RWPE2 (cell line): ENCODE data around the gene PPP1R1B.
A peak's percentile ranks its signal among the peaks of the same experiment; 100 is the strongest.

Experiments
- ATAC-seq: fragments of 200-7000 bp; cut with Tn5 transposase; 3 replicates; pipeline ENCODE4 v1.9.1; 2021; ENCODE audit warnings: low read depth
- DNase-seq: peaks from one replicate; pipeline ENCODE4 v3.0.0-alpha.2; 2020; ENCODE audit warnings: low spot score
- H3K27ac ChIP-seq: fragments of 450-650 bp; 2 replicates; pipeline ENCODE4 v1.5.1; 2017; ENCODE audit warnings: mild to moderate bottlenecking; ENCODE audit not compliant: poor library complexity, severe bottlenecking
- H3K27me3 ChIP-seq: fragments of 250-450 bp; sonication (Bioruptor Pico); 2 replicates; pipeline ENCODE4 v1.5.1; 2021; ENCODE audit warnings: mild to moderate bottlenecking, moderate library complexity; ENCODE audit not compliant: insufficient read depth, poor library complexity, severe bottlenecking
- H3K36me3 ChIP-seq: fragments of 250-450 bp; sonication (Bioruptor Pico); 2 replicates; pipeline ENCODE4 v1.5.1; 2020; ENCODE audit warnings: low read depth, mild to moderate bottlenecking, moderate library complexity
- H3K4me1 ChIP-seq: fragments of 250-450 bp; sonication (Bioruptor Pico); 2 replicates; pipeline ENCODE4 v1.5.1; 2021; ENCODE audit warnings: mild to moderate bottlenecking, moderate library complexity; ENCODE audit not compliant: insufficient read depth, poor library complexity, severe bottlenecking
- H3K4me3 ChIP-seq: fragments of 250-450 bp; sonication (Bioruptor Pico); 2 replicates; pipeline ENCODE4 v1.5.1; 2021; ENCODE audit warnings: mild to moderate bottlenecking, moderate library complexity; ENCODE audit not compliant: severe bottlenecking
- H3K9me3 ChIP-seq: fragments of 250-450 bp; sonication (Bioruptor Pico); 2 replicates; pipeline ENCODE4 v1.5.1; 2021; ENCODE audit warnings: mild to moderate bottlenecking, moderate library complexity; ENCODE audit not compliant: severe bottlenecking
- CTCF ChIP-seq: fragments of 450-650 bp; IDR thresholded peaks from one replicate; pipeline ENCODE4 v1.5.1; 2017; ENCODE audit warnings: mild to moderate bottlenecking, moderate library complexity; ENCODE audit not compliant: poor library complexity, severe bottlenecking

The PPP1R1B gene

GRCh38 chr17:39662551-39663339, 36.0 kb downstream of the PPP1R1B start:
- DNase-seq (no peak), ATAC-seq (no peak)
- Histone ChIP-seq H3K27me3 (no peaks in the 10 kb centered on the region), H3K36me3 (no peaks in the 10 kb centered on the region; the same call in 1 of the 2 replicates), H3K4me1 (no peaks in the 10 kb centered on the region), H3K9me3 (no peaks in the 10 kb centered on the region), H3K27ac (no peak overlapping the region), H3K4me3 (no peak overlapping the region)
- TF ChIP-seq CTCF, result no peak

- no peak for DNase-seq
- Histone ChIP-seq H3K4me3 (no peak overlapping the region), H3K9me3 (no peaks in the 10 kb centered on the region), H3K4me1 (no peaks in the 10 kb centered on the region), H3K27ac (no peak overlapping the region), H3K36me3 (no peaks in the 10 kb centered on the region; the same call in 1 of the 2 replicates), H3K27me3 (no peaks in the 10 kb centered on the region)
- ATAC-seq, result no peak
- no peak for TF ChIP-seq CTCF
Measured at GRCh38 chr17:39663340-39663687, 36.6 kb downstream of the PPP1R1B start.

DNA sequence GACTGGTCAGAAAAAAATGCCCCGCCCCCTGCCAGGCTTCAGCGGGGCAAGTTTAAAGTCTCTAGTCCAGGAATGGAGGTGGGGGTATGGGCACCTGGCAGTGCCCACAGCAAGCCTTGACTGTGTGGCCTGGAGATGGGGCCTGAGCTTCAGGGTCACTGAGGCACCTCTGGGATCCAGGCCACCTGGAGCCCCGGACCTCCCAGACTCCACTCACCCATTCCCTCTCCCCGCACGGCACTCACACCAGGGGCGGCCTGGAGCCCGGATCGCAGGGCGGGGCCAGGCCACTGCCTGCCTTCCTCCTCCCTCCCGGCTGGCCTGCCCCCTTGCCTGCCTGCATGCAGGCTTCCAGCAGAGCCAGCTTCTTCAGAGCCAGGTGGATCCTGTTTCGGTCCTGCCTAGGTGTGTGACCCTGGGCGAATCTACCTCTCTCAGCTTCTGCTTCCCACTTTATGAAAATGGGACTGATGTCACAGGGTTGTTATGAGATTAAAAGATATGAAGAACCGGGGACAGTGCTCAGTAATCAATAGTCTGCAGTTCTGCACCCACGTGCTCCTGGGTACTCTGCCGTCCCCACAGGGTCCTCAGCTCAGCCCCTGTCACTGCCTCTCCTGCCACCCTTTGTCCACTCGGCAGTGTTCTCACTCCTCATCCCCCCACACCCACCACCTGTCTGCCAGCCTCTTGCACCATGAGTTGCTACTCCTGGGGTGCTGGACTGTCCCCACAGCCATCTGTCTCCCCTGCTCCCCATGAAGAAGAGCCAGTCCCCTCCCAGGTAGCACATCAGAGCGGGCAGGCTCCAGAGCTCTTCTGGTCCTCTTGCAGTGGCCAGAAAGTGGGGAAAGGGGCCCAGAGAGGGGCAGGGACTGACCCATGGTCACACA, 37.2 kb downstream of the PPP1R1B start:
- DNase-seq (no peak), ATAC-seq (peak; percentile 43)
- Histone ChIP-seq H3K9me3 (no peaks in the 10 kb centered on the region), H3K36me3 (no peaks in the 10 kb centered on the region; the same call in 1 of the 2 replicates), H3K4me1 (no peaks in the 10 kb centered on the region), H3K27ac (no peak overlapping the region), H3K4me3 (no peak overlapping the region), H3K27me3 (peaks cover 4% of the 10 kb centered on the region)
- no peak for TF ChIP-seq CTCF

DNA sequence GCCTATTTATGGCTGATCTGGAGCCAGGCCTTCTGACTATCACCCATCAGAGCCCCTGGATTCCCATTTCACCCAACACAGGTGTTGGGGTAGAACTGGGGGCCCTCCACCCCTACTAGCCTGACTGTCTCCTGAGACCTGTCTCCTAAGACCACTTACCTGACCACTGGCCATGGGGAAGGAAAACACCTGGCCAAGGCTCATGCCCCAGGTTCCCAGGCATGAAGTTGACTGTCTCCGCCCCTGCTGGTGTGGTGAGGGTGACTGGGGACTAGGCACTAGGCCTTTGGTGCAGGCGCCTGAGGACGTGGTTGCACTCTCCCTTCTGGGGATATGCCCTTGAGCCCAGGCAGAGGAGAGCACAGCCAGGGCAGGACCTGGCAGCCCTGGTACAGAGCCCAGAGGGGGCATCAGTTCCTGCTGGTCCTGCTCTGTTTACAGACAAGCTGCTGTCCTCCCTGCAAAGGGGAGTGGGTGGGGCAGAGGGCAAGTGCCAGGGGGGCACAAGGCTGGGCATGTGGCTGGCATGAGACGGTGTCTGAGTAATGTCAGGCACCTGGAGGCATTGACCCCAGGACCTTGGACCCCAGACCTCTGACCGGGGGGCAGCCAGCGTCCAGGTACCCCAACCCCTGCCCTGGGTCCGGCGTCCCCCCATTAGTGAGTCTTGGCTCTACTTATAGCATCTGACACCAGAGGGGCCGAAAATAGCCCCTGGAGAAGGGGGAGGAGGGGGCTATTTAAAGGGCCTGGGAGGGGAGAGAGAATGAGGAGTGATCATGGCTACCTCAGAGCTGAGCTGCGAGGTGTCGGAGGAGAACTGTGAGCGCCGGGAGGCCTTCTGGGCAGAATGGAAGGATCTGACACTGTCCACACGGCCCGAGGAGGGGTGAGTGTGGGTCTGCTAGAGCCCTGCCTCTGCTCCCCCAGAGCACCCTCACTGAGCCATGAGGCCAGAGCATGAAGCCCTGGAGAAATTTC, 38.1 kb downstream of the PPP1R1B start, which contains the start of gene TCAP:
Gene TCAP (plus strand): TSS at position 769 of the 981 bp plus-strand sequence. CDS start 11 bp downstream, at position 780.
- no peak for TF ChIP-seq CTCF
- Histone ChIP-seq H3K27ac (no peak within 1 kb of the TSS), H3K36me3 (no peaks in the 10 kb centered on the region; the same call in 1 of the 2 replicates), H3K27me3 (peaks cover 4% of the 10 kb centered on the region), H3K9me3 (no peaks in the 10 kb centered on the region), H3K4me3 (no peak within 1 kb of the TSS), H3K4me1 (no peaks in the 10 kb centered on the region)
- no peak for DNase-seq
- no peak for ATAC-seq
